PFSK-1 (cell line): Measurements from ENCODE around the gene BRF1.

Experiments used
- POLR2AphosphoS5 ChIP-seq: IDR thresholded peaks from 2 replicates; pipeline ENCODE4 v1.6.1; 2012; ENCODE audit warnings: low read depth, mild to moderate bottlenecking, control low read depth, low read length, moderate library complexity
- SIN3A ChIP-seq: IDR thresholded peaks from 2 replicates; pipeline ENCODE4 v1.6.1; 2012; ENCODE audit warnings: mild to moderate bottlenecking, low read length, moderate library complexity, borderline replicate concordance; ENCODE audit not compliant: insufficient read depth
- TAF1 ChIP-seq: IDR thresholded peaks from 2 replicates; pipeline ENCODE4 v1.6.1; 2012; ENCODE audit warnings: low read length, control low read depth, borderline replicate concordance; ENCODE audit not compliant: insufficient read depth
- TF ChIP-seq, protein P1 (sequence below), 2 experiments: IDR thresholded peaks; 2 replicates each; pipeline versions ENCODE4 v1.6.1 to v1.8.0; 2011 to 2012; ENCODE audit warnings: low read depth in 2 of 2, low read length in 2 of 2, control low read depth in 1 of 2, inconsistent platforms in 1 of 2, mild to moderate bottlenecking in 1 of 2, moderate library complexity in 1 of 2; ENCODE audit not compliant: insufficient read depth in 1 of 2

- TF ChIP-seq TAF1 (no peak), POLR2AphosphoS5 (no peak), SIN3A (no peak)
- TF ChIP-seq, protein P1, sequence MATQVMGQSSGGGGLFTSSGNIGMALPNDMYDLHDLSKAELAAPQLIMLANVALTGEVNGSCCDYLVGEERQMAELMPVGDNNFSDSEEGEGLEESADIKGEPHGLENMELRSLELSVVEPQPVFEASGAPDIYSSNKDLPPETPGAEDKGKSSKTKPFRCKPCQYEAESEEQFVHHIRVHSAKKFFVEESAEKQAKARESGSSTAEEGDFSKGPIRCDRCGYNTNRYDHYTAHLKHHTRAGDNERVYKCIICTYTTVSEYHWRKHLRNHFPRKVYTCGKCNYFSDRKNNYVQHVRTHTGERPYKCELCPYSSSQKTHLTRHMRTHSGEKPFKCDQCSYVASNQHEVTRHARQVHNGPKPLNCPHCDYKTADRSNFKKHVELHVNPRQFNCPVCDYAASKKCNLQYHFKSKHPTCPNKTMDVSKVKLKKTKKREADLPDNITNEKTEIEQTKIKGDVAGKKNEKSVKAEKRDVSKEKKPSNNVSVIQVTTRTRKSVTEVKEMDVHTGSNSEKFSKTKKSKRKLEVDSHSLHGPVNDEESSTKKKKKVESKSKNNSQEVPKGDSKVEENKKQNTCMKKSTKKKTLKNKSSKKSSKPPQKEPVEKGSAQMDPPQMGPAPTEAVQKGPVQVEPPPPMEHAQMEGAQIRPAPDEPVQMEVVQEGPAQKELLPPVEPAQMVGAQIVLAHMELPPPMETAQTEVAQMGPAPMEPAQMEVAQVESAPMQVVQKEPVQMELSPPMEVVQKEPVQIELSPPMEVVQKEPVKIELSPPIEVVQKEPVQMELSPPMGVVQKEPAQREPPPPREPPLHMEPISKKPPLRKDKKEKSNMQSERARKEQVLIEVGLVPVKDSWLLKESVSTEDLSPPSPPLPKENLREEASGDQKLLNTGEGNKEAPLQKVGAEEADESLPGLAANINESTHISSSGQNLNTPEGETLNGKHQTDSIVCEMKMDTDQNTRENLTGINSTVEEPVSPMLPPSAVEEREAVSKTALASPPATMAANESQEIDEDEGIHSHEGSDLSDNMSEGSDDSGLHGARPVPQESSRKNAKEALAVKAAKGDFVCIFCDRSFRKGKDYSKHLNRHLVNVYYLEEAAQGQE (IDR thresholded peaks at IDR 0.05; ENCODE audit: insufficient read depth in 1 of 2, low read depth in 2 of 2, low read length in 2 of 2), result no peak
Observed at GRCh38 chr14:105216490-105217247, 84.1 kb downstream of the BRF1 start.
